Kidney (tissue), 14 donors: ENCODE measurements around the gene TBX15. TPM values are rescaled to one million over a fixed set of nuclear protein-coding genes. Genes with fewer than 3 reads are reported as not detected.

ENCODE experiments used
- DNase-seq, 5 donors: peaks; one replicate each; pipeline ENCODE4 v3.0.0-alpha.2; 2013 to 2020
- FAIRE-seq: peaks from 2 replicates; lab custom pipeline; 2012; peaks lifted over from hg19 to GRCh38; lab: Jason Lieb, UNC
- H3K27ac ChIP-seq, 2 donors: one replicate each; pipeline ENCODE4 v1.7.0; 2013; ENCODE audit warnings: low read depth in 2 of 2, low read length in 2 of 2, inconsistent platforms in 1 of 2
- H3K27me3 ChIP-seq: one replicate; pipeline ENCODE4 v1.7.1; 2013; ENCODE audit warnings: low read length, inconsistent platforms; ENCODE audit not compliant: control insufficient read depth, insufficient read depth
- H3K36me3 ChIP-seq, 3 donors: one replicate each; pipeline versions ENCODE4 v1.7.0 to v1.7.1; 2013; ENCODE audit warnings: low read length in 3 of 3, control low read depth in 1 of 3, inconsistent platforms in 1 of 3; ENCODE audit not compliant: insufficient read depth in 3 of 3, control insufficient read depth in 2 of 3
- H3K4me1 ChIP-seq, 3 donors: one replicate each; pipeline versions ENCODE4 v1.7.0 to v1.7.1; 2013; ENCODE audit warnings: low read length in 3 of 3, inconsistent platforms in 1 of 3, low read depth in 1 of 3; ENCODE audit not compliant: control insufficient read depth in 2 of 3, insufficient read depth in 2 of 3
- H3K4me3 ChIP-seq, 3 donors: one replicate each; pipeline versions ENCODE4 v1.7.0 to v1.8.1; 2013; ENCODE audit warnings: low read length in 3 of 3, control low read depth in 1 of 3, inconsistent platforms in 1 of 3
- H3K9ac ChIP-seq, 3 donors: one replicate each; pipeline versions ENCODE4 v1.7.0 to v1.7.1; 2013; ENCODE audit warnings: low read length in 3 of 3, control low read depth in 1 of 3, inconsistent platforms in 1 of 3
- H3K9me3 ChIP-seq, 3 donors: one replicate each; pipeline versions ENCODE4 v1.7.0 to v1.7.1; 2013; ENCODE audit warnings: low read length in 3 of 3, control low read depth in 1 of 3, inconsistent platforms in 1 of 3; ENCODE audit not compliant: control insufficient read depth in 2 of 3, insufficient read depth in 1 of 3
- intact Hi-C: fragments of 100-400 bp; cut with DNase I; formaldehyde crosslinking; loops from one replicate; pipeline ENCODE4 v1.11.1; 2022
- polyA plus RNA-seq: library from polyadenylated mRNA; stranded (reverse); fragments of 350-450 nt; fragmentation: Illumina TruSeq; extraction: RNeasy Lipid Tissue Mini Kit (QIAGEN cat#74804); gene quantifications from one replicate; pipeline ENCODE4 v1.2.3, GENCODE V29; 2014; ENCODE audit warnings: low read depth, low replicate concordance; ENCODE audit not compliant: insufficient read depth
- total RNA-seq: library from RNA; stranded (reverse); fragmentation: NEBNext Ultra II Directional; extraction: Animal tissue kit (Norgen Biotek cat#: 25700); gene quantifications from one replicate; pipeline ENCODE4 v1.2.1, GENCODE V29; 2021
- TF ChIP-seq, protein P1 (sequence below): IDR thresholded peaks from 3 replicates; pipeline ENCODE4 v1.5.1; 2012; ENCODE audit warnings: mild to moderate bottlenecking, moderate library complexity, borderline replicate concordance; ENCODE audit not compliant: insufficient read depth; ENCODE audit errors: extremely low read depth
- donor health status: control.
- donor health status: control.
- donor health status: control.
- donor health status: control.
- donor health status: control.
- donor health status: DM: yes; HTN: yes; CAD: no.
- donor health status: Normal renal cell carcinoma (clear cell type).

TBX15 gene
- total and polyA plus RNA-seq, 2 donors from 2014 or later, result 0.82 TPM; not detected in 1

- H3K27ac ChIP-seq, result no peak overlapping the region
- no peak overlapping the region for H3K4me3 ChIP-seq
- no peaks in the 10 kb centered on the region for H3K9me3 ChIP-seq
- peaks cover 0 to 2% (median 0%) of the 10 kb centered on the region in 3 donors for H3K4me1 ChIP-seq
- DNase-seq, result no peak
- H3K36me3 ChIP-seq, result no peaks in the 10 kb centered on the region
- intact Hi-C loops, result no loop called here
- no peak overlapping the region for H3K9ac ChIP-seq
- no peak for FAIRE-seq
- TF ChIP-seq, protein P1, sequence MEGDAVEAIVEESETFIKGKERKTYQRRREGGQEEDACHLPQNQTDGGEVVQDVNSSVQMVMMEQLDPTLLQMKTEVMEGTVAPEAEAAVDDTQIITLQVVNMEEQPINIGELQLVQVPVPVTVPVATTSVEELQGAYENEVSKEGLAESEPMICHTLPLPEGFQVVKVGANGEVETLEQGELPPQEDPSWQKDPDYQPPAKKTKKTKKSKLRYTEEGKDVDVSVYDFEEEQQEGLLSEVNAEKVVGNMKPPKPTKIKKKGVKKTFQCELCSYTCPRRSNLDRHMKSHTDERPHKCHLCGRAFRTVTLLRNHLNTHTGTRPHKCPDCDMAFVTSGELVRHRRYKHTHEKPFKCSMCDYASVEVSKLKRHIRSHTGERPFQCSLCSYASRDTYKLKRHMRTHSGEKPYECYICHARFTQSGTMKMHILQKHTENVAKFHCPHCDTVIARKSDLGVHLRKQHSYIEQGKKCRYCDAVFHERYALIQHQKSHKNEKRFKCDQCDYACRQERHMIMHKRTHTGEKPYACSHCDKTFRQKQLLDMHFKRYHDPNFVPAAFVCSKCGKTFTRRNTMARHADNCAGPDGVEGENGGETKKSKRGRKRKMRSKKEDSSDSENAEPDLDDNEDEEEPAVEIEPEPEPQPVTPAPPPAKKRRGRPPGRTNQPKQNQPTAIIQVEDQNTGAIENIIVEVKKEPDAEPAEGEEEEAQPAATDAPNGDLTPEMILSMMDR, result no peak
- peaks cover 84% of the 10 kb centered on the region for H3K27me3 ChIP-seq
Measured at GRCh38 chr1:118997225-118997624, 9.1 kb upstream of the TBX15 start.

DNA sequence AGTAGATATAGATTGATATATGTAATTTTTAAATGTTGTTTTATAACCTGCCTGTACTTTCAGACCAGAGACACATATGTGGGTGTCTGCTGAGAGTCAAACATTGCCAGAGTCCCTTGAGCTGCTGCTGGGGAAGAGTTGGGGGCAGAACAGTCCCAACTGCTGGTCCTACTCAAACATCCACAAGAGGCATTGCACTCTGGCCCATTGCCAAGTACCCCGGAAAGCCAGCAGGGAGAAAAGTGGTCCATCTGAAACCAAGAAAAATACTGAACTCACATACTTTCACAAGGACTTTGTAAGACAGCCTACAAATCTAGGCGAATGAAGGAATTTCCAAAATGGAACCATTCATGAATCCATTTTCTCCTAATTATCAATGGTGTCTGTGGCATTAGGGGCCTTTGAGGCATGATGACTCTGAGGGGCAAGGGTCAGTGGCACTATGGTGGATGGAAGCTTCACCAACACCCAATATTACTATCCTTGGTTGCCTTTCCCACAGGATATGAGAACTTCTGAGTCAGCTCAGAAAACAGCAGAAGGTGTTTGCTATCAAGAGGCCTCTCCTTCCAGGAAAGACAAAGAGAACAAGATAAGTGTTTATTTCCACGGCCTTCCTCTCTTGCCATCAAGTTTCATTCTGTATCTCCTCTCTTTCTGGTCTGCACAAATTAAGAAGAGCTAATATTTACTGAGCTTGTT lies 7.3 kb upstream of the TBX15 start:
- DNase-seq, result no peak
- H3K9ac ChIP-seq, result no peak overlapping the region
- TF ChIP-seq, protein P1, result no peak
- H3K4me3 ChIP-seq, result no peak overlapping the region
- H3K27ac ChIP-seq, result no peak overlapping the region
- peaks cover 91% of the 10 kb centered on the region for H3K27me3 ChIP-seq
- no peak for FAIRE-seq
- H3K9me3 ChIP-seq, result peaks cover 0 to 2% (median 0%) of the 10 kb centered on the region in 3 donors
- H3K4me1 ChIP-seq, result no peaks in the 10 kb centered on the region
- intact Hi-C loops, result no loop called here
- H3K36me3 ChIP-seq, result no peaks in the 10 kb centered on the region

GRCh38 chr1:118993700-118994026 lies 5.5 kb upstream of the TBX15 start:
- intact Hi-C loops, result no loop called here
- no peaks in the 10 kb centered on the region for H3K36me3 ChIP-seq
- DNase-seq, result peak in 1 of 5 donors; percentile 36
- H3K9ac ChIP-seq, result no peak overlapping the region
- peaks cover 0 to 2% (median 0%) of the 10 kb centered on the region in 3 donors for H3K9me3 ChIP-seq
- H3K27ac ChIP-seq, result no peak overlapping the region
- peaks cover 93% of the 10 kb centered on the region for H3K27me3 ChIP-seq
- H3K4me3 ChIP-seq, result no peak overlapping the region
- H3K4me1 ChIP-seq, result no peaks in the 10 kb centered on the region
- no peak for FAIRE-seq
- TF ChIP-seq, protein P1, result no peak
